ENCODE measurements around the gene TMEM25. TPM values are rescaled to one million over a fixed set of nuclear protein-coding genes. Genes with fewer than 3 reads are reported as not detected.
A peak's percentile ranks its signal among the peaks of the same experiment; 100 is the strongest.

Gene TMEM25
- total RNA-seq, 1 donor from 2014 or later = 10.6 TPM

- intact Hi-C loops (cut with DNase I) = no loop called here
- ATAC-seq (ENCODE audit: poor library complexity) (no peak), DNase-seq (no peak)
These were observed 1.3 kb upstream of the TMEM25 start for GRCh38 chr11:118529584-118530175.

GRCh38 chr11:118530180-118530682, 761 bp upstream of the TMEM25 start:
- intact Hi-C loops (cut with DNase I) = no loop called here
- no peak for ATAC-seq (ENCODE audit: poor library complexity)
- peak; percentile 50 for DNase-seq

- intact Hi-C loops (cut with DNase I) = no loop called here
- peak; percentile 6 for ATAC-seq (ENCODE audit: poor library complexity)
- DNase-seq = no peak
These were observed 649 bp downstream of the TMEM25 start for GRCh38 chr11:118531597-118532084.

- no peak for ATAC-seq (ENCODE audit: poor library complexity)
- no peak for DNase-seq
- intact Hi-C loops (cut with DNase I) = no loop called here
These were observed 1.1 kb downstream of the TMEM25 start for GRCh38 chr11:118532091-118532490.

GRCh38 chr11:118532852-118533768, 2.1 kb downstream of the TMEM25 start:
- intact Hi-C loops (cut with DNase I) = no loop called here
- ATAC-seq (ENCODE audit: poor library complexity) (no peak), DNase-seq (no peak)

- no peak for DNase-seq
- intact Hi-C loops (cut with DNase I) = no loop called here
- ATAC-seq (ENCODE audit: poor library complexity) = no peak
These were observed 3.1 kb downstream of the TMEM25 start for GRCh38 chr11:118533769-118534729.

GRCh38 chr11:118535261-118535660, 4.3 kb downstream of the TMEM25 start:
- intact Hi-C loops (cut with DNase I) = no loop called here
- ATAC-seq (ENCODE audit: poor library complexity) = no peak
- no peak for DNase-seq

GRCh38 chr11:118536726-118537125, 5.7 kb downstream of the TMEM25 start:
- intact Hi-C loops (cut with DNase I) = no loop called here
- no peak for ATAC-seq (ENCODE audit: poor library complexity)

GRCh38 chr11:118537409-118537980, 6.5 kb downstream of the TMEM25 start:
- DNase-seq (no peak), ATAC-seq (ENCODE audit: poor library complexity) (no peak)
- intact Hi-C loops (cut with DNase I) = no loop called here

More at GRCh38 chr11:118536726-118537125, 5.7 kb downstream of the TMEM25 start:
- DNase-seq = no peak

GRCh38 chr11:118544010-118544646, 13.1 kb downstream of the TMEM25 start:
- intact Hi-C loops (cut with DNase I) = no loop called here
- DNase-seq (no peak), ATAC-seq (ENCODE audit: poor library complexity) (no peak)

- DNase-seq (no peak), ATAC-seq (ENCODE audit: poor library complexity) (no peak)
- intact Hi-C loops (cut with DNase I) = no loop called here
These were observed 13.6 kb downstream of the TMEM25 start for GRCh38 chr11:118544647-118545010.

- DNase-seq (no peak), ATAC-seq (ENCODE audit: poor library complexity) (no peak)
- intact Hi-C loops (cut with DNase I) = no loop called here
These were observed 14.5 kb downstream of the TMEM25 start for GRCh38 chr11:118545533-118545932.

GRCh38 chr11:118547132-118547531, 16.1 kb downstream of the TMEM25 start:
- intact Hi-C loops (cut with DNase I) = no loop called here
- ATAC-seq (ENCODE audit: poor library complexity) (no peak), DNase-seq (no peak)

GRCh38 chr11:118552341-118552740, 21.3 kb downstream of the TMEM25 start:
- intact Hi-C loops (cut with DNase I) = no loop called here
- no peak for DNase-seq
- ATAC-seq (ENCODE audit: poor library complexity) = no peak

GRCh38 chr11:118560806-118561205, 29.8 kb downstream of the TMEM25 start:
- DNase-seq = no peak
- ATAC-seq (ENCODE audit: poor library complexity) = no peak
- intact Hi-C loops (cut with DNase I) = no loop called here

GRCh38 chr11:118565051-118565450, 34.1 kb downstream of the TMEM25 start:
- intact Hi-C loops (cut with DNase I) = no loop called here
- ATAC-seq (ENCODE audit: poor library complexity) (peak; percentile 54), DNase-seq (peak; percentile 66)

GRCh38 chr11:118569670-118570069, 38.7 kb downstream of the TMEM25 start:
- ATAC-seq (ENCODE audit: poor library complexity) = no peak
- DNase-seq = no peak
- intact Hi-C loops (cut with DNase I) = no loop called here

- intact Hi-C loops (cut with DNase I) = no loop called here
- no peak for DNase-seq
- ATAC-seq (ENCODE audit: poor library complexity) = no peak
These were observed 39.8 kb downstream of the TMEM25 start for GRCh38 chr11:118570787-118571186.
